ENCODE results near the gene CD300LF. TPM values are rescaled to one million over a fixed set of nuclear protein-coding genes. Genes with fewer than 3 reads are reported as not detected.

The CD300LF gene
- polyA plus RNA-seq (ENCODE audit: insufficient read length) = 0.18 TPM

- DNase-seq = no peak
These were observed at the start of gene CD300LF for GRCh38 chr17:74712756-74713155. Gene CD300LF, minus strand, starts transcription at chr17:74712923. Its CDS starts 57 bp downstream, at chr17:74712866.

- DNase-seq = no peak
These were observed 49.2 kb upstream of the CD300LF start for GRCh38 chr17:74761931-74762330.

- DNase-seq = no peak
These were observed 48.7 kb upstream of the CD300LF start for GRCh38 chr17:74761419-74761818.

GRCh38 chr17:74760404-74761105, 47.8 kb upstream of the CD300LF start:
- no peak for DNase-seq

GRCh38 chr17:74759941-74760340, 47.2 kb upstream of the CD300LF start:
- no peak for DNase-seq

GRCh38 chr17:74759243-74759801, 46.6 kb upstream of the CD300LF start:
- DNase-seq = no peak

GRCh38 chr17:74758848-74759168, 46.1 kb upstream of the CD300LF start:
- no peak for DNase-seq

GRCh38 chr17:74757931-74758847, 45.5 kb upstream of the CD300LF start:
- DNase-seq = no peak

GRCh38 chr17:74757502-74757901, 44.8 kb upstream of the CD300LF start:
- DNase-seq = no peak

- no peak for DNase-seq
These were observed 44.2 kb upstream of the CD300LF start for GRCh38 chr17:74756891-74757290.

- no peak for DNase-seq
These were observed 42.8 kb upstream of the CD300LF start for GRCh38 chr17:74755533-74755932.

GRCh38 chr17:74754832-74755231, 42.1 kb upstream of the CD300LF start:
- no peak for DNase-seq

- DNase-seq = no peak
These were observed 40.2 kb upstream of the CD300LF start for GRCh38 chr17:74752822-74753401.

- DNase-seq = no peak
These were observed 39.7 kb upstream of the CD300LF start for GRCh38 chr17:74752415-74752814.

GRCh38 chr17:74750327-74751069, 37.8 kb upstream of the CD300LF start:
- no peak for DNase-seq

- DNase-seq = no peak
These were observed 37.3 kb upstream of the CD300LF start for GRCh38 chr17:74750039-74750326.

- no peak for DNase-seq
These were observed 36.7 kb upstream of the CD300LF start for GRCh38 chr17:74749279-74750038.

GRCh38 chr17:74748529-74749278, 36.0 kb upstream of the CD300LF start, which contains the start of gene NHERF1:
Gene NHERF1, plus strand, starts transcription at chr17:74748628. Its CDS starts 219 bp downstream, at chr17:74748847.
- DNase-seq = peak; percentile 92

- DNase-seq = no peak
These were observed 35.5 kb upstream of the CD300LF start for GRCh38 chr17:74748279-74748528.

GRCh38 chr17:74746922-74747321, 34.2 kb upstream of the CD300LF start:
- no peak for DNase-seq

GRCh38 chr17:74746376-74746775, 33.7 kb upstream of the CD300LF start:
- DNase-seq = no peak
